Sigmoid colon (tissue), 7 donors: ENCODE measurements around the gene PRELID3B. TPM values are rescaled to one million over a fixed set of nuclear protein-coding genes. Genes with fewer than 3 reads are reported as not detected.
A peak's percentile ranks its signal among the peaks of the same experiment; 100 is the strongest.

Experiments
- DNase-seq: peaks from one replicate; pipeline ENCODE4 v3.0.0-alpha.2; 2019
- H3K27ac ChIP-seq, 4 donors: fragments of 200-600 bp; sonication (generic); one replicate each; pipeline ENCODE4 v1.5.1; 2016 to 2019; ENCODE audit warnings: mild to moderate bottlenecking in 1 of 4
- H3K27me3 ChIP-seq, 3 donors: fragments of 200-600 bp; sonication (generic); one replicate each; pipeline ENCODE4 v1.5.1; 2019; ENCODE audit warnings: mild to moderate bottlenecking in 1 of 3
- H3K36me3 ChIP-seq, 4 donors: fragments of 200-600 bp; sonication (generic); one replicate each; pipeline ENCODE4 v1.5.1; 2016 to 2019
- H3K4me1 ChIP-seq, 4 donors: fragments of 200-600 bp; sonication (generic); one replicate each; pipeline ENCODE4 v1.5.1; 2017 to 2019
- H3K4me3 ChIP-seq, 4 donors: fragments of 200-600 bp; sonication (generic); one replicate each; pipeline ENCODE4 v1.5.1; 2017 to 2019; ENCODE audit warnings: mild to moderate bottlenecking in 2 of 4, moderate library complexity in 1 of 4
- H3K9me3 ChIP-seq, 4 donors: fragments of 200-600 bp in 3 of 4; sonication (generic) in 3 of 4; one replicate each; pipeline versions ENCODE4 v1.5.1 to v1.6.1; 2013 to 2019
- EP300 ChIP-seq, 4 donors: sonication (generic); formaldehyde crosslinking; IDR thresholded peaks; one replicate each; pipeline ENCODE4 v1.6.1; 2017; ENCODE audit warnings: antibody characterized with exemption in 4 of 4
- POLR2A ChIP-seq, 2 donors: fragments of 450-650 bp; IDR thresholded peaks; one replicate each; pipeline ENCODE4 v1.6.1; 2016; ENCODE audit warnings: antibody characterized with exemption in 2 of 2, mild to moderate bottlenecking in 2 of 2, moderate library complexity in 2 of 2
- POLR2AphosphoS5 ChIP-seq, 4 donors: sonication (generic); formaldehyde crosslinking; IDR thresholded peaks; one replicate each; pipeline ENCODE4 v1.6.1; 2017; ENCODE audit warnings: antibody characterized with exemption in 4 of 4
- WGBS, 2 donors: extraction: QIAGEN DNeasy Blood & Tissue Kit; methylation state at CpG; one replicate each; pipeline ENCODE4 v1.1.7; 2013; 5-methylcytosine and 5-hydroxymethylcytosine counted together
- intact Hi-C: fragments of 100-400 bp; cut with DNase I; formaldehyde crosslinking; loops from one replicate; pipeline ENCODE4 v1.15.1; 2023
- polyA plus RNA-seq, 3 donors: library from polyadenylated mRNA; stranded (reverse); fragments of 200-250 nt; gene quantifications; one replicate each; pipeline ENCODE4 v1.2.3, GENCODE V29; 2013
- total RNA-seq, 4 donors: library from RNA; depleted of rRNA; stranded (reverse); fragments of >200 nt; gene quantifications; one replicate each; pipeline ENCODE4 v1.1.0, GENCODE V29; 2016
- TF ChIP-seq, protein P1 (sequence below), 4 experiments: fragments of 450-650 bp in 3 of 4; fragments of 200-600 bp in 1 of 4; IDR thresholded peaks; one replicate each; pipeline ENCODE4 v1.5.1; 2016 to 2019; ENCODE audit warnings: antibody characterized with exemption in 4 of 4, mild to moderate bottlenecking in 3 of 4, moderate library complexity in 2 of 4
- donor health status: healthy with polysubstance abuse.
- donor health status: Bipolar disorder and iron deficiency.
- donor health status: healthy.

PRELID3B gene
- total and polyA plus RNA-seq, 7 donors: 27.4 to 189 (median 43.9) TPM

- peak; percentile 50 for DNase-seq
- H3K9me3 ChIP-seq: no peaks in the 10 kb centered on the region
- WGBS, 2 donors: 91 to 94% methylated on average over 16 of the region's 16 CpGs
- TF ChIP-seq EP300 (IDR thresholded peaks at IDR 0.05) (no peak), POLR2A (IDR thresholded peaks at IDR 0.05) (no peak), POLR2AphosphoS5 (IDR thresholded peaks at IDR 0.05) (no peak)
- TF ChIP-seq, protein P1, sequence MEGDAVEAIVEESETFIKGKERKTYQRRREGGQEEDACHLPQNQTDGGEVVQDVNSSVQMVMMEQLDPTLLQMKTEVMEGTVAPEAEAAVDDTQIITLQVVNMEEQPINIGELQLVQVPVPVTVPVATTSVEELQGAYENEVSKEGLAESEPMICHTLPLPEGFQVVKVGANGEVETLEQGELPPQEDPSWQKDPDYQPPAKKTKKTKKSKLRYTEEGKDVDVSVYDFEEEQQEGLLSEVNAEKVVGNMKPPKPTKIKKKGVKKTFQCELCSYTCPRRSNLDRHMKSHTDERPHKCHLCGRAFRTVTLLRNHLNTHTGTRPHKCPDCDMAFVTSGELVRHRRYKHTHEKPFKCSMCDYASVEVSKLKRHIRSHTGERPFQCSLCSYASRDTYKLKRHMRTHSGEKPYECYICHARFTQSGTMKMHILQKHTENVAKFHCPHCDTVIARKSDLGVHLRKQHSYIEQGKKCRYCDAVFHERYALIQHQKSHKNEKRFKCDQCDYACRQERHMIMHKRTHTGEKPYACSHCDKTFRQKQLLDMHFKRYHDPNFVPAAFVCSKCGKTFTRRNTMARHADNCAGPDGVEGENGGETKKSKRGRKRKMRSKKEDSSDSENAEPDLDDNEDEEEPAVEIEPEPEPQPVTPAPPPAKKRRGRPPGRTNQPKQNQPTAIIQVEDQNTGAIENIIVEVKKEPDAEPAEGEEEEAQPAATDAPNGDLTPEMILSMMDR (IDR thresholded peaks at IDR 0.05): no peak
- H3K4me3 ChIP-seq: no peak overlapping the region
- no peaks in the 10 kb centered on the region for H3K27me3 ChIP-seq
- intact Hi-C loops: no loop called here
- no peak overlapping the region for H3K27ac ChIP-seq
- H3K36me3 ChIP-seq: peaks cover 0 to 9% (median 4%) of the 10 kb centered on the region in 4 donors
- H3K4me1 ChIP-seq: peaks cover 0 to 7% (median 3%) of the 10 kb centered on the region in 4 donors
Observed at GRCh38 chr20:59017493-59018231, 24.9 kb downstream of the PRELID3B start.

DNA sequence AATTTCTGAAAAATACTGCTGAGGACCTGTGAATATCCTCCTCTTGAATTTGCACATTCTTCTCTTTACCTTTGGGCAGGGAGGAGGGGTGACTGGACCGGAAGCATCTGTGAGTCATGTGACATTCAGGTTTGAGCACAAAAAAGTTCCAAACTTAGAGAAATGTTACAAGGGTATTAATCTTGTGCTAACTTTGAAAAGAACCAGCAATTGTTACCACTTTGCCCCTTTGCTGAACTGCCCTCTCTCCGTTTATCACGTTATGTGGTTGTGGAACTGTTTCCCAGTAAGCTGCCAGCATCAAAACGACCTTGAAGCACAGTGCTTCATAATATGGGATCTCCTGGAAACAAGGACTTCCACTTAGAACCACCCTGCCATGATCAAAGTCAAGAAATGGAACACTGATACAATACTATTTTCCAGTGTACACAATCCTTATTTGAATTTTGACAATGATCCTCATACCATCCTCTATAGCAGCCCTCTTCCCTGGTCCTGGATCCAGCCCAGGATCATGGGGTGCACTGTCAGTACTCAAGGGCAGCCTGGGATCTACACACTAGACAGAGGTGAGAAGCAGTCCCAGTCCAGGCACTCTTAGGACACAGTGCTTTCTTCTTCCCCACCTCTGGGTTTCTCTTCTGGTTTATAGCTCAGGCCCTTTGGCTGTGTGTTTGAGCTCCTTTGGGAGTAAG lies 25.6 kb downstream of the PRELID3B start:
- Histone ChIP-seq H3K27me3 (no peaks in the 10 kb centered on the region), H3K4me3 (no peak overlapping the region), H3K27ac (no peak overlapping the region), H3K4me1 (peaks cover 0 to 7% (median 3%) of the 10 kb centered on the region in 4 donors), H3K9me3 (no peaks in the 10 kb centered on the region), H3K36me3 (peaks cover 0 to 5% (median 0%) of the 10 kb centered on the region in 4 donors)
- WGBS, 2 donors: 49 to 67% methylated on average over 4 of the region's 4 CpGs
- DNase-seq: no peak
- TF ChIP-seq EP300 (IDR thresholded peaks at IDR 0.05) (no peak), POLR2AphosphoS5 (IDR thresholded peaks at IDR 0.05) (no peak), POLR2A (IDR thresholded peaks at IDR 0.05) (no peak)
- TF ChIP-seq, protein P1 (IDR thresholded peaks at IDR 0.05): no peak
- intact Hi-C loops: no loop called here

GRCh38 chr20:59015812-59016711 lies 26.5 kb downstream of the PRELID3B start:
- WGBS, 2 donors: 79 to 81% methylated on average over 16 of the region's 16 CpGs
- peaks cover 0 to 2% (median under 1%) of the 10 kb centered on the region in 4 donors for H3K4me1 ChIP-seq
- H3K4me3 ChIP-seq: no peak overlapping the region
- H3K9me3 ChIP-seq: no peaks in the 10 kb centered on the region
- intact Hi-C loops: no loop called here
- H3K27ac ChIP-seq: no peak overlapping the region
- peak; percentile 26 for DNase-seq
- TF ChIP-seq, protein P1 (IDR thresholded peaks at IDR 0.05): no peak
- no peak for TF ChIP-seq EP300 (IDR thresholded peaks at IDR 0.05)
- no peak for TF ChIP-seq POLR2AphosphoS5 (IDR thresholded peaks at IDR 0.05)
- TF ChIP-seq POLR2A (IDR thresholded peaks at IDR 0.05): no peak
- H3K36me3 ChIP-seq: no peaks in the 10 kb centered on the region
- H3K27me3 ChIP-seq: no peaks in the 10 kb centered on the region

- peak; percentile 40 for DNase-seq
- no peak for TF ChIP-seq POLR2A (IDR thresholded peaks at IDR 0.05)
- TF ChIP-seq, protein P1 (IDR thresholded peaks at IDR 0.05): no peak
- TF ChIP-seq POLR2AphosphoS5 (IDR thresholded peaks at IDR 0.05): no peak
- TF ChIP-seq EP300 (IDR thresholded peaks at IDR 0.05): no peak
- Histone ChIP-seq H3K27ac (no peak overlapping the region), H3K9me3 (no peaks in the 10 kb centered on the region), H3K4me3 (no peak overlapping the region), H3K27me3 (no peaks in the 10 kb centered on the region), H3K36me3 (no peaks in the 10 kb centered on the region), H3K4me1 (no peaks in the 10 kb centered on the region)
- 94% methylated on average over 16 of the region's 16 CpGs for WGBS, 2 donors
- intact Hi-C loops: no loop called here
Observed at GRCh38 chr20:59015411-59015810, 27.2 kb downstream of the PRELID3B start.
